GM19324 (cell line): Measurements from ENCODE around the gene TUT1.
"Not testable (repeated sequence)": the region's sequence is repeated elsewhere in the genome, so short reads cannot be mapped to it uniquely, and the experiment has no call there.

Experiments used
- ATAC-seq: cut with Tn5 transposase; IDR thresholded peaks from one replicate; pipeline ENCODE4 v1.9.1; 2021; ENCODE audit warnings: mild to moderate bottlenecking, moderate library complexity; ENCODE audit not compliant: unreplicated experiment, low FRiP score

The TUT1 gene

GRCh38 chr11:62556875-62557631 lies 34.3 kb downstream of the TUT1 start:
- ATAC-seq = no peak

DNA sequence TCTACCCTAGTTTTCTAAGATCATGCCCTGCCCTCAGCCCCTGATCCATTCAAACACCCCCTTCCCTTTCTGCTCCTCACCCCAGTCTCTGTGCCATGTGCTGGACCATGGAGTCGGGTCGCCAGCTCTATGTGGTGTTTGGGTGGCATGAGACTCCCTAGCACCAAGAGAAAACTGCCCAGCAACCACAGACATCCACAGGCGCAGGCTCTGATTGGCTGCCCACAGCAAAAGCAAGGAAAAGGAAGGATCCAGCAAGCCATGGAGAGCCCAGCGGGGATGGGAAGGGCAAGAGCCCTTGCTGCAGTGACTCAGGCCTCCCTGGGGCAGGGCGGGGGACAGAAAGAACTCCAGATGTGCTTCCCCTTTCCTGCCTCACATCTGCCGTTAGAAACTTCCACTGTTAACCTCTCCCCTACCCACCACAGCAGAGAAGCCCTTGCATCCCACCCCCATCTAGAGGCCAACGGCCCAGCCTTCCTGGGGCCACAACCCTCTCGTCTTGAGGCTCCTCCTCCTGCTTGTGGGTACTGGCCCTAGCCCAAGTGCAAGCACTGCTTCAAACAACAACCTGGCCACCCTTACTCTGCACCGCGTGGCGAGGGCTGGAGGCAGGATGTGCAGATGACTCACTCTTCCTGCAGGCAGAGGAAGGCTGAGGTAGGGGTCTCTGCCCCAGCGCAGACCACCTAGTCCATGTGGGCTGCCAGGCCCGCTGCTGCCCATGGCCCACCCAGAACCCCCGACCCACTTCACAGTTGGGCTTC lies 35.0 kb downstream of the TUT1 start:
- ATAC-seq = no peak

- no peak for ATAC-seq
These were observed 35.7 kb downstream of the TUT1 start for GRCh38 chr11:62555464-62556107.

- ATAC-seq = no peak
These were observed 36.7 kb downstream of the TUT1 start for GRCh38 chr11:62554387-62555167.

DNA sequence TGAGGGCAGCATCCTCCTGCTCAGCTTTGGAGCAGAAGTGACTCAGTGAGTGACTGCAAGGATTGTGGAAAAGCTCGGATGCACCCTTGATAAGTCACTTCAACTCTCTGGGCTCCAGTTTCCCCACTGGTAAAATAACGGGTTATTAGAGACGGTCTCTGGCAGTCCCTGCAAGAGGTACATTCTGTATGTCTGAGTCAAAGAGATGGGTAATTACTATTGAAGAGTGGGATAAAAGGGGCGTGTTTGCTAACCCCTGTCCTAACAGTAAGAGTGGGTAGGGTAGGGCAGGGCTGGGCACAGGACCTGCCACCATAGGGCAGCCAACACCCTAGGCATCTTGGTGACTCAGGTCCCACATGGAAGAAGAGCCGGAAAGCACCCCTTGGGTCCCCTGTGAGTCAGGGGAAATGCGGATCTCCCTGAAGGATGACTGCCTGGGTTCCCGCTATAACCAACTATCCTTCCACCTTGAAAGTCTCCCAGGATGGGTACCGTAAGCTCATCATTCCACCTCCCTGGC lies 37.4 kb downstream of the TUT1 start:
- no peak for ATAC-seq

DNA sequence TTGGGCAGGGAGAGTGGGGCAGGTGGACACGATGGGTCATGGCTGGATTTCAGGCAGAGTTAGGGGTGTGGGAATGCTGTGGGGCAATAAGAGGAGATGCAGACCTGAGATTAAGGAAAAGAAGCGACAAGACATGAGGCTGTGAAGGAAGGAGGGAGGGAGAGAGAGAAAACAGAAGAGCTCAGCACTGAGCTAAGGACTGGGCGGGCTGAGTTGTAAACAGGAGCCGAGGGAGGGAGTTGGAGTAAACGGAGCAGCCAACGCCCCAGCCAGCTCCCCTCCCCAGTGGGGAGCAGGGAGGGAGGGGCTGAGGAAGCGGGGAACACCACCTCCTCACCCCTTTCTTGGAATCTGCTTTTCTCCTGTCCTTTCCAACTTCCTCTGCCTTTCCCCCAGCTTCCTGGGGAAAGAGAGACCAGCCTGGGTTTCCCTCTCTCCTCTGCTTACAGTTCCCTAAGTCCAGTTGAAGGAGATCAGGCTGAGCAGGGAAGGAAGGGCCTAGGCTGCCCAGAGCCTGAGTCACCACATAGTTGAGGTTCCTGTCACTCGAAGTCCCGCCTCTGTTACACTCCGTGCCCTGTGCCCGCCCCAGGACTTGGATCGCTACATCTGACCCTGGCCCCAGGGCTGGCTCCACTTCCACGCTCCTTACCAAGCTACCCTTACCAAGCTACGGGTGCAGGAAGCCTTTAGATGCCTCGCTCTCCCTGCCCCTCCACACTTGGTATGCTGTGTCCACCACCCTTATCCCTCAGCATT lies 38.1 kb downstream of the TUT1 start:
- no peak for ATAC-seq

DNA sequence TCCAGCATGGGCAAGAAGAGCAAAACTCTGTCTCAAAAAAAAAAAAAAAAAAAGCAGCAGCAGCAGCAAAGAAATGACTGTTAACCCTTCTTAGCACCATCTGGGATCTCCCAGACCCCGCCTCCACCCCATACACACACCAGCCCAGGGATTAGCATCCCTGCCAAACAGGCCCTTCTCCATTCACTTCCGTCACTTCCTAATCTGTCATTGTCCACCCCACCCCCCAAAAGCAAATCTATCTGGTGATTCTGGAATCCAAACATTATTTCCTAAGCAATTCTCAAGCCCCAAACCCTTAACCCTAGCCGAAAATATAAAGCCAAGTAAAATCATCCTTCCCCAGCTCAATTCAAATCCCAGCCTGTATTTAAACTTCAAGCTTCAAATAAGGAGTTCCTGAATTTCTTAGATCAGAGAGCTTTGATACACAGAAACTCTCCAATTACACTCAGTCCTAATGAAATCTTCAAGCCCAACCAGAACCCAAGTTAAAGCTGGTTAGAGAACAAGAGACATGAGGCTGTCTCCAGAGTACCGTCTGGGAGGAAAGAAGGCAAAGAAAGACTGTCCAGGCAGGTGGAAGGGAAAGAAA lies 38.7 kb downstream of the TUT1 start:
- ATAC-seq = no peak

- ATAC-seq = not testable (repeated sequence)
These were observed 40.8 kb downstream of the TUT1 start for GRCh38 chr11:62550478-62550877.

- no peak for ATAC-seq
These were observed 42.6 kb downstream of the TUT1 start for GRCh38 chr11:62548545-62549335.

- no peak for ATAC-seq
These were observed 43.5 kb downstream of the TUT1 start for GRCh38 chr11:62547691-62548281.

DNA sequence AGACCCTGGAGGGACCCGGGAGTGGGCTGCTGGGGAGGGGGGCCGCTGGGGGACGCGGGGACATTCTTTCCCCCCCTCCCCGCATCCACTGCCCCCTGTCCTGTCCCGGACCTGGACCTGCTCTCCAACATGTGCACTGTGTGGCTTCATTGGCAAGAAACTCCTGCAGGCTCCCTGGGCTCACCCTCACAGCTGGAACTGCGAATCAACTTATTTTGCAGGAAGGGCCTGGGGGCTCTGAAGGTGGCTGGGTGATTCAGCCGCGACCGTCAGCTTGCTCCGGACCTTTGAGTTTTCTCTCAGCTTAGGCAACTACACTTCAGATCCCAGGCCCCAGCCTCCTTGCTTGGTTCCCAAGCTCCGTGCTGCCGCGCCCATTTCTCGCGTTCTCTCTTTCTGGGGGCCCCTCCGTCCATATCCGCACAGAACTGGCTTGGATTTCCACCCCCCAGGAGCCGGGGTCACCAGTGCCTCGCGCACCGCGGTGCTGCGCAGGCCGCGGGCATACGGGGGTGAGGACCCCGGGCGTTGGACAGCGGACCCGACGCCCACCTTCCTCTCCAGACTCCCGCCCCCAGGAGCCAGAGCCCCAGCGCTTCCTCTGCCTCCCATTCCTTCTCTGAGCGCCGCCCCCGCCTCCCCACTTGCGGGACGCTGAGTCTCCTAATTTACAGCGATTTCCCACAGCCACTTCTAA lies 44.2 kb downstream of the TUT1 start:
- no peak for ATAC-seq

- ATAC-seq = peak; percentile 48
These were observed 44.9 kb downstream of the TUT1 start, which contains the start of gene AHNAK for GRCh38 chr11:62546244-62546928. TSS of gene AHNAK (minus strand) at chr11:62546806. CDS start at chr11:62536098, 10,708 bp downstream.

- no peak for ATAC-seq
These were observed 45.7 kb downstream of the TUT1 start for GRCh38 chr11:62545437-62546243.

GRCh38 chr11:62544581-62545436 lies 46.5 kb downstream of the TUT1 start:
- ATAC-seq = no peak
